Endothelial cell of umbilical vein (primary cell): ENCODE results near the gene PRKAR1B. TPM values are rescaled to one million over a fixed set of nuclear protein-coding genes. Genes with fewer than 3 reads are reported as not detected.

Source experiments
- BruUV-seq: library from RNA; stranded (reverse); fragments of 400-500 nt; replicated peaks from 2 replicates; lab custom pipeline; 2021; lab: Mats Ljungman, UMichigan
- CTCF ChIA-PET: fragments of 300-600, 350-600 bp; sonication (Branson Sonifier 250); formaldehyde crosslinking; loops from one replicate; lab custom pipeline; 2021; ENCODE audit warnings: antibody characterized with exemption, inconsistent platforms; lab: Charles Lee
- POLR2A ChIA-PET: fragments of 300-600, 350-600 bp; sonication (Branson Sonifier 250); formaldehyde crosslinking; loops from one replicate; lab custom pipeline; 2021; ENCODE audit warnings: antibody characterized with exemption, inconsistent platforms; lab: Charles Lee
- DNase-seq: peaks from one replicate; pipeline ENCODE4 v3.0.0-alpha.2; 2011; ENCODE audit warnings: low read depth, low spot score
- FAIRE-seq: peaks from 2 replicates; lab custom pipeline; 2011; peaks lifted over from hg19 to GRCh38; lab: Jason Lieb, UNC
- H2AFZ ChIP-seq: 2 replicates; pipeline ENCODE4 v1.6.0; 2012; ENCODE audit warnings: low read depth, low read length, control low read depth, inconsistent platforms
- H3K27ac ChIP-seq: 2 replicates; pipeline ENCODE4 v1.5.1; 2011; ENCODE audit warnings: low read depth, mild to moderate bottlenecking, control low read depth, low read length, moderate library complexity; ENCODE audit not compliant: insufficient read depth
- H3K27me3 ChIP-seq, 2 experiments: 2 replicates each; pipeline versions ENCODE4 v1.6.0 to v1.6.1; 2011; ENCODE audit warnings: low read length in 2 of 2, mixed read lengths in 1 of 2; ENCODE audit not compliant: control insufficient read depth in 2 of 2, insufficient read depth in 2 of 2
- H3K36me3 ChIP-seq, 2 experiments: 2 replicates in 1 of 2; 3 replicates in 1 of 2; pipeline ENCODE4 v1.5.1; 2011; ENCODE audit warnings: low read length in 2 of 2, mild to moderate bottlenecking in 1 of 2, moderate library complexity in 1 of 2; ENCODE audit not compliant: control insufficient read depth in 2 of 2, insufficient read depth in 2 of 2; ENCODE audit errors: extremely low read depth in 1 of 2
- H3K4me1 ChIP-seq: 3 replicates; pipeline ENCODE4 v1.5.1; 2011; ENCODE audit warnings: mild to moderate bottlenecking, low read length; ENCODE audit not compliant: control insufficient read depth, insufficient read depth; ENCODE audit errors: extremely low read depth
- H3K4me2 ChIP-seq: 2 replicates; pipeline ENCODE4 v1.6.1; 2011; ENCODE audit warnings: low read length, control low read depth, mixed read lengths; ENCODE audit not compliant: insufficient read depth
- H3K4me3 ChIP-seq, 3 experiments: fragments of 200-600 bp in 1 of 3; sonication (generic), shearing (Covaris generic) in 1 of 3; replicated peaks in 1 of 3; 2 replicates each; pipeline ENCODE4 v1.5.1; 2011 to 2016; ENCODE audit warnings: control low read depth in 3 of 3, low read length in 3 of 3, mild to moderate bottlenecking in 2 of 3, inconsistent platforms in 1 of 3, low read depth in 1 of 3, moderate library complexity in 1 of 3; ENCODE audit not compliant: insufficient read depth in 1 of 3
- H3K79me2 ChIP-seq: 2 replicates; pipeline ENCODE4 v1.6.0; 2012; ENCODE audit warnings: low read length, inconsistent platforms; ENCODE audit not compliant: control insufficient read depth, insufficient read depth
- H3K9ac ChIP-seq: replicated peaks from 2 replicates; pipeline ENCODE3; 2011; ENCODE audit warnings: low read length, control low read depth; ENCODE audit not compliant: insufficient read depth; ENCODE audit errors: extremely low read depth
- H3K9me1 ChIP-seq: replicated peaks from 3 replicates; pipeline ENCODE4 v1.6.0; 2011; ENCODE audit warnings: mild to moderate bottlenecking, low read length; ENCODE audit not compliant: control insufficient read depth, insufficient read depth; ENCODE audit errors: extremely low read depth
- H3K9me3 ChIP-seq: replicated peaks from 2 replicates; pipeline ENCODE4 v1.5.1; 2012; ENCODE audit warnings: low read length, inconsistent platforms; ENCODE audit not compliant: control insufficient read depth, insufficient read depth
- H4K20me1 ChIP-seq: replicated peaks from 2 replicates; pipeline ENCODE3; 2011; ENCODE audit warnings: mild to moderate bottlenecking, low read length; ENCODE audit not compliant: control insufficient read depth, insufficient read depth; ENCODE audit errors: extremely low read depth
- CTCF ChIP-seq, 2 donors: IDR thresholded peaks; 1 replicate in 1 of 2; 2 replicates in 1 of 2; pipeline ENCODE4 v1.5.1; 2011; ENCODE audit warnings: low read length in 2 of 2, mild to moderate bottlenecking in 2 of 2, moderate library complexity in 2 of 2, control low read depth in 1 of 2, inconsistent platforms in 1 of 2, low read depth in 1 of 2; ENCODE audit not compliant: insufficient read depth in 1 of 2; ENCODE audit errors: extremely low read depth in 1 of 2
- EZH2 ChIP-seq: IDR thresholded peaks from 2 replicates; pipeline ENCODE4 v1.6.1; 2012; ENCODE audit warnings: borderline replicate concordance, low read depth, mild to moderate bottlenecking, moderate library complexity, low read length, inconsistent platforms; ENCODE audit not compliant: severe bottlenecking
- FOS ChIP-seq: IDR thresholded peaks from 2 replicates; pipeline ENCODE4 v1.6.1; 2011; ENCODE audit warnings: mild to moderate bottlenecking, low read length, moderate library complexity, borderline replicate concordance; ENCODE audit not compliant: insufficient read depth
- GATA2 ChIP-seq: IDR thresholded peaks from 2 replicates; pipeline ENCODE4 v1.7.0; 2011; ENCODE audit warnings: low read depth, mild to moderate bottlenecking, moderate library complexity, mixed read lengths, low read length; ENCODE audit not compliant: insufficient read length, insufficient read depth
- JUN ChIP-seq: IDR thresholded peaks from 2 replicates; pipeline ENCODE4 v1.6.1; 2011; ENCODE audit warnings: borderline replicate concordance, low read depth; ENCODE audit not compliant: insufficient read length, insufficient read depth
- MAX ChIP-seq: IDR thresholded peaks from 2 replicates; pipeline ENCODE4 v1.6.1; 2011; ENCODE audit not compliant: insufficient read depth, insufficient read length
- MYC ChIP-seq: IDR thresholded peaks from one replicate; pipeline ENCODE4 v1.6.1; 2011; ENCODE audit warnings: mild to moderate bottlenecking, low read depth, low read length
- POLR2A ChIP-seq: IDR thresholded peaks from 2 replicates; pipeline ENCODE4 v1.6.1; 2012; ENCODE audit warnings: low read depth, mild to moderate bottlenecking, control low read depth, low read length
- POLR2AphosphoS5 ChIP-seq: IDR thresholded peaks from 2 replicates; pipeline ENCODE4 v1.6.1; 2012; ENCODE audit warnings: low read depth, mild to moderate bottlenecking, control low read depth, low read length, moderate library complexity; ENCODE audit not compliant: insufficient read depth
- dilution Hi-C: fragments of 300-500 bp; cut with MboI; formaldehyde crosslinking; loops from one replicate; pipeline ENCODE4 v1.15.0; 2019; ENCODE audit warnings: low sequenced_read_pairs; ENCODE audit not compliant: extremely low pct_ligation_motif_present
- intact Hi-C: fragments of 100-400 bp; cut with micrococcal nuclease; formaldehyde crosslinking; loops from one replicate; pipeline ENCODE4 v1.10.0; 2022
- polyA plus RNA-seq, 4 experiments: library from polyadenylated mRNA; depleted of rRNA in 3 of 4; stranded (reverse) in 3 of 4; unstranded in 1 of 4; fragments of >200 nt; gene quantifications; 2 replicates each; pipeline versions ENCODE4 v1.2.1 to v1.2.3, GENCODE V29; 2011 to 2012; ENCODE audit warnings: missing spikeins in 1 of 4
- total RNA-seq: library from RNA; stranded (reverse); gene quantifications from 2 replicates; pipeline ENCODE4 v1.2.3, GENCODE V29; 2021

The PRKAR1B gene
- total and polyA plus RNA-seq, 2 donors (not counting 3 experiments of a cell fraction or from before 2014, with no cell fraction given) = 15.4 to 29.2 TPM

- TF ChIP-seq CTCF (IDR thresholded peaks at IDR 0.05; ENCODE audit: extremely low read depth in 1 of 2, insufficient read depth in 1 of 2, low read depth in 1 of 2, low read length in 2 of 2) = no peak
- no peak for TF ChIP-seq POLR2AphosphoS5
- no peak for TF ChIP-seq FOS
- TF ChIP-seq EZH2 = no peak
- no peak for TF ChIP-seq MYC
- TF ChIP-seq JUN = no peak
- TF ChIP-seq GATA2 = no peak
- no peak for TF ChIP-seq MAX
- TF ChIP-seq POLR2A = no peak
- Histone ChIP-seq H3K9me3 (no peaks in the 10 kb centered on the region), H3K9ac (no peak overlapping the region), H3K9me1 (no peaks in the 10 kb centered on the region), H3K27ac (no peak overlapping the region), H3K27me3 (no peaks in the 10 kb centered on the region), H3K79me2 (no peaks in the 10 kb centered on the region), H3K4me3 (no peak overlapping the region), H4K20me1 (no peaks in the 10 kb centered on the region), H2AFZ (no peak overlapping the region), H3K36me3 (no peaks in the 10 kb centered on the region), H3K4me1 (no peaks in the 10 kb centered on the region), H3K4me2 (no peak overlapping the region)
- POLR2A ChIA-PET = no interaction called here
- CTCF ChIA-PET = interaction anchor here (1.3 kb wide), 1 partner anchor 14 kb away, joined by 4 read pairs; no protein-coding TSS in a partner anchor
- dilution Hi-C loops (no loop called here), intact Hi-C loops (no loop called here)
- FAIRE-seq (no peak), DNase-seq (no peak)
- BruUV-seq = no TSS peak
Measured at GRCh38 chr7:650339-651031, 76.6 kb downstream of the PRKAR1B start.
